DMS79 treated with DMSO at 0.1 percent for 48 hours (cell line): ENCODE measurements around the gene ARSG.

Source experiments
- DNase-seq: peaks from one replicate; lab custom pipeline; 2025; lab: John Stamatoyannopoulos, UW

Gene ARSG

DNA sequence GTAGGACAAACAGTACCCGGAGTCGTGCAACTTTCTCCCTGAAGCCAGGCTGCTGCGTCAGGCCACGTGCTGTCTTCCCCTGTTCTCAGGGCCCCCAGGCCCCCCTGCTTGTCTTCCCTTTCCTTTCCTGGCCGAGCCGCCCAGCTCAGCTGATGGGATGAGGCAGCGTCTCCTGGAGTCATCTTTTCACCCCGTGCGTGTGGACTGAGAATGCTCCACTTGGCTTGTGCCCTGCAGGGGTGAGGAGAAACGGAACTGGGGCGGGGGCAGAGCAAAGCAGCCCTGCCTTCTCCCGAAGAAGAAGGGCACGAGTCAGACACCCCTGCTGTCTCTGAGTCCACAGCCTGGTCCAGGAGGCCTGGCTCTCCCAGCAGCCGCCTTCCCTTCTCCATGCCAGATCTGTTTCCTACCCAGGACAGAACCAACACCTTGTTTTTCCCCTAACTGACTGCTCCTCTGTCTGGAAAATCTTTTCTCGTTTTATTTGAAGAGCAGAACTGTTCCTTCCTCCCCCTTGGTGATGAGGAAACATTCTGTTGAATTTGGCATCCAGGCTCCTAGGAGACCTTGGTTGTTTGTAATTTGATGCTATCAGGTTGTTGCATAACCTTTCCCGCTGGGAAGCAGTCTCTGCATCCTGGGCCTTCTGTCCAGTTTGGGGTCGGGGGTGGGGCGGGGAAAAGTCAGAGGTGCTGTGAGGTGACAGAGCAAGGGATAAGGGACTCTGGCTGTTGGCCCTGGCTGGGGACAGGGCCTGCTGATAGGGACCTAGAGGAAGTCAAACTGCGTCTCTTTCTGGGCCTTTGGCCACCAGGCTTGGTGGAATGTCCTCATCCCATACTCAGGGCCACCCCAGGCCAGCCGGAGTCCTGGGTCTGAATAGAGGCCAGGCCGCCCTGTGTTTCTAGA is 87.2 kb downstream of the ARSG start:
- DNase-seq = no peak

GRCh38 chr17:68379177-68379510 is 87.8 kb downstream of the ARSG start:
- no peak for DNase-seq

DNA sequence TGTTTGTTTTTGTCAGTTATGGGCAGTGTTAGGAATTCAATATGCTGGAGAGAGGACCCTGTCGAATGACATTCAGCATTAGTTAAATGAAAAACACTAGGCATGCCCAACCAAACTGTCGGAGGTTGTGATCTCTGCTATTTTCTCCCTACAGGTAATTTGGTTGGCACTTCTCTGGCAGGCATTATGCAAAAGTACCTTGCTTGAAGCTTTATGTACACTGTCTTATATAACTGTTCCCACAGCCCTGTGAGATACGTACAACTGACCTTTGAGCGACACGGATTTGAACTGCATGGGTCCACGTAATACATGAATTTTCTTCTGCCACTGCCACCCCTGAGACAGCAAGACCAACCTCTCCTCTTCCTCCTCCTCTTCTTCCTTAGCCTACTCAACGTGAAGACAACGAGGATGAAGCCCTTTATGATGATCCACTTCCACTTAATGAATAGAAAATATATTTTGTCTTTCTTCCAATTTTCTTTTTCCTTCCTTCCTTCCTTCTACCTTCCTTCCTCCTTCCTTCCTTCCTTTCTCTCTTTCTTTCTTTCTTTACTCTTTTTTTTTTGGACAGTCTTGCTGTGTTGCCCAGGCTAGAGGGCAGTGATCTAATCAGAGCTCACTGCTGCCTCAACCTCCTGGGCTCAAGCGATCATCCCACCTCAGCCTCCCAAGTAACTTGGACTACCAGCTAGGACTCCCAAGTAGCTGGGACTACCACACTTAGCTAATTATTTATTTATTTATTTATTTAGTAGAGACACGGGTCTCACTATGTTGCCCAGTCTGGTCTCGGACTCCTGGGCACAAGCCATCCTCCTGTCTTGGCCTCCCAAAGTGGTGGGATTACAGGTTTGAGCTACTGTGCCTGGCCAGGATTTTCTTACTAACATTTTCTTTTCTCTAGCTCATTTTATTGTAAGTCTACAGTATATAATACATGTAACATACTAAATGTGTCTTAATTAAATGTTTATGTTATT is 88.7 kb downstream of the ARSG start:
- no peak for DNase-seq

DNA sequence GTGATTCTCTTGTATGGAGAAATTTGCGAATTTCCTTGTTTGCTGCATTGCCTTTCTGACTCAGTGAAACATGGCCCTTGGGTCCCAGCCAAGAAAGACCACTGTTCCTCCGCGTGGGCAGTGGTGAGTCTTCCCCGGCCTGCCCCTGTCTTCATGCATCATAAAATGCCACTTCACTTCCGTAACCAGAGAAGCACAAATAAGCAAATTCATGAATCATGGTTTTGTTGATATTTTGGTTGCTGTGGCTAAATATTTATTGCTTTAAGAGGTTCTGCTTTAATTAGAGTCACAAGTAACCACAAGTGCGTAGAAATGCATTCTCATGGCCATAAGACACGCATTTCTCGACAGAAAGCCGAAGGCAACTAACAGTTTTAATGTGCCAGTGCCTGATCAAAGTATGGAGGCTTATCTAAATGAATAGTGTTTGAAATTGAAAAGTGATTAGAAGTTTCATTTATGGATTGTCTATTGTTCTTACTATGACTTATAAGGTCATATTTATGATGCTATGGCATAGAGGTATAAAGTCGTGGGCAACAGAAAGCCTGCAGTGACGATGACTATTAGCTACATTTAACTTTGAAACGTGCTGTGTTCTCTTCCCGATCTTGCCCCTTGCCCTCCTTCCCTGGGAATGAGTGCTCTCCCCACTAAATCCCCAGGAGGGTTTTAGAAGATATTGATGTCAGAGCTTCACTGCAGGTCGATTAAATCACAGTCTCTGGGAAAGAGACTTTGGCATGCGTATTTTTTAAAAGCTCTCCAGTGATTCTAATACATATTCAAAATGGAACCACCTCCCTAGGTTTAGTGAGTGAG is 90.0 kb downstream of the ARSG start:
- peak; percentile 43 for DNase-seq

DNA sequence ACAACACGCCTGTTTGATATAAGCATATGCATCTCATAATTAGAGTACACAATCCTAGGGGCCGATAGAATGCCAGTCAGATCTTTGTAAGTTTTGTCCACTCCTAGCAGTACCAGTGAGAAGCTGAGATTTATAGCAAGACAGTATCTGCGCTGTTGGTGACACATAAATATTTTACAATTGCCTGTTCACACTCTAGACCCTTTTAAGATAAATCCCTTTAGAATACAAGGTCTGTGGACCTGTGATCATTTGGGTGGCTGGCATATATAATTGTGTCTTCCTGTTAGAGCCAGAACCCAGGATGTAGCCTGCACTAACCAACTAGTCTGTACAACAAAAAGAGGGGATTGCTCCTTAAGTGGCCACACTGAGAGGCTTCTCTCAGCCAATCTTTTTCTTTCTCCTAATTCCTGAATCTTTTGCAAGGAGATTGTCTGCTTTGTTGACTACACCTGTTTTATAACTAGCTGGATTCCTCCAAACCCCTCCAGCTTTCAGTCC is 91.3 kb downstream of the ARSG start:
- no peak for DNase-seq

DNA sequence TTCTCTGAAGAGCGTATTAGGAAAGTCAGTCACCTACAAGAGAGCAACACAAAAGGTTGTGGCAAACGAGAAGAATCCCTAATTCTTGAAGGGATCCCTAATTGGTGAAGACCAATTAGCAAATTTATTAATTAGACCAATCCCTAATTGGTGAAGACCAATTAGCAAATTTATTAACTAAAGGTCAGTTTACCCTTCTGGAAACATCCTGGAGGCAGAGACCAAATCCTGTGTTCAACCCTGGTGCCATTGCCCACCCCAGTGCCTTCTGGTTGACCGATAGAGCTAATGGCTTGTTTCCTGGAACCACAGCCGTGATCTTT is 91.8 kb downstream of the ARSG start:
- no peak for DNase-seq

DNA sequence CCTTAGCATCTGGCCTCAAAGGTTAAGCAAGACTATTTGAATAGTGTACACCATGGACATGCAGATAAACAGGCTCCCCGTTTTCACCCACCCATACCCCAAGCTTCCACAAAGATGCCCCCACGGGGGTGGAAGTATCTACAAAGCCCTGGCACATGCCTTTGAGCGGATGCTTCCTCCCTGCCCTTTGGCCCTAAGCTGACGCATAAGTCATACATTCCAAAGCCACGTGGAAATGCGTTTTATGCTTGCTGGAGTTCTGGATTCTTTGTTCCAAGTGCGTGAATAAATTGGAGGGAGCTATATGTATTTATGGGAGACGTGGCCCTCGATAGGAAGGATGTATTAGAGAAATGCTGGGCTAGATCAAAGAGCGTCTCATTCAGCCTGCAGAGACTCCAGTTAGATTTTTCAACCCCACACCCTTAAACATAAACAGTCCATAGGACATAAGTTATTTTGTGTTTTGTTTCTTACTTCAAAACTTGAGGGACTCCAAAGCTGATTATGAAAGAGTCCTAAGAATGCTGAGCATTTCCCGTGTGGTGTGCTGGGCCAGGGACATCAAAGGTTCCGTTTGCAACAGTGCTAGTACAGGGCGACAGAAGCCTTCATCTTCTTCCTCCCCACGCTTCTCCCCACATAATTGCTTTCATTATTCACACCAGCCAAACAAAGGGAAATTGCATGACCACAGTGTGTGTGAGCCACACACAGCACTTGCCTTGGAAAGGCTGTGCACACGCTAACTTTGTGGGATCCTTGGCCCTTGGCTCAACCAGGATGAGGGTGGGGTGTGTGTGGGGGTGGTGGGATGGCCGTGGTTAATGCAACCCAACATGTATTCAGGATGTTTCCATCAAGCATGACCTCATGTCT is 92.4 kb downstream of the ARSG start:
- no peak for DNase-seq

DNA sequence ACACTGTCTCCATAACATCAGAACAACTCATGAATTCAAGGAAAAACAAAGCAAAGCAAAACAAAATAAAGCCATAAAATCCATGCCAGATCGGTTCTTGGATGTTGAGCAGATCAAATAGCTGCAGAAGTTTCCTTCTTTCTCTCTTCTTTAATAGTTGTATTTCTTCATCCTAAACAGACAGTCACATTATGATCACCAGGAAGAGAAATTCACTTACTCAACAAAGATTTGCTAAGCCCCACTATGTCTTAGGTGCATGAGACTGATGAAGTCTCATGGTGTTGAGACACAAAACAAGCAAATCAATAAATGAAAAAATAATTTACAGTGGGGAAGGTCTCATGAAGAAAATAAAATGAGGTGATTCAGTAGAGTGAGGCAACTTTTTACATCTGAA is 93.2 kb downstream of the ARSG start:
- DNase-seq = no peak

DNA sequence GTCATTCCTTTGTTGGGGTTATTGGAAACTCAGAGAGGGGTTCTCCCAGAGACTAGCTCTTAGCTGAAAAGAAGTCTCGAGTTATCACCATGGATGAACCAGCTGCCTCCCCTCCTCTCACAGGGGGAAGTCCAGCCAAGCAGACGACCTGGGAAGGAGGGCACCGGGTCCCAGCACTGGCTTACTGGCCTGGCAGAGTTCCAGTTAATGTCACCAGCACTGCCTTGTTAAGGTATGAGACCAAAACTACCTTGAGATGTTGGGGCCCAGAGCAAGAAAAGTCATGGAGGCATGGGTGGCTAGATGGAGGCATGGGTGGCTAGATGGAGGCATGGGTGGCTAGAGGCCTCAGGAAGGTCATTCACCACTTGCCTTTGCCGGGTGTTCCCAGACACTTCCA is 93.6 kb downstream of the ARSG start:
- DNase-seq = no peak

DNA sequence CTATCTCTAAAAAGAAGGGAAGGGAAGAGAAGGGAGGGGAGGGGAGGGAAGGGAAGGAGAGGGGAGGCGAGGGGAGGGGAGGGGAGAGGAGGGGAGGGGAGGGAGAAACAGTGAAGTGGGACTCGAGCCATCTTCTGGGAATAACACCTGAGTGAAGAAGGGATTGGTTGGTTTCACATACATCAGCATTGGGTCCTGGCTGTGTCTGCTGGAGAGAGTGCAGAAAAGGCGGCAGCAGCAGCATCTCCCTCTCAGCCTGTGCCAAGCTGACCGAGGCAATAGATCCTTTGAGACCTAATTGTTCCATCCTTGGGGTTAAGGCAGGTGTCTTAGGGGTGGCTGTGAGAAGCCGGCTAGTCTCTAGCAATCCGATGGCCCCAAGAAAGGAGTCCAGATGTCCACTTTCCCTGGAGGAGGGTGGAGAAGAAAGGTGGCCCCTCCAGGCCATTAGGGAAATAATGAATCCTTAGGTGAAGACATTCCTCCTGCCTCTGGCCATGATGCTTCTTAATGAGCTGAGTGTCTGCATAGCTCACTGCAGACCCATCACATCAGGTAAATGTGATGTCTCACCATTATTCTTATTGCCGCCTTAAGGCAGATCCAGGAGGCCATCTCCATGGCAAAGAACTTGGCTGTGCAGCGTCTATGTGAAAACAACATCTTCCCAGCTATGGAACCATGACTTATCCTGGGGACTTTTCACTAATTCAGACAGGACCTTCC is 94.4 kb downstream of the ARSG start:
- DNase-seq = no peak

DNA sequence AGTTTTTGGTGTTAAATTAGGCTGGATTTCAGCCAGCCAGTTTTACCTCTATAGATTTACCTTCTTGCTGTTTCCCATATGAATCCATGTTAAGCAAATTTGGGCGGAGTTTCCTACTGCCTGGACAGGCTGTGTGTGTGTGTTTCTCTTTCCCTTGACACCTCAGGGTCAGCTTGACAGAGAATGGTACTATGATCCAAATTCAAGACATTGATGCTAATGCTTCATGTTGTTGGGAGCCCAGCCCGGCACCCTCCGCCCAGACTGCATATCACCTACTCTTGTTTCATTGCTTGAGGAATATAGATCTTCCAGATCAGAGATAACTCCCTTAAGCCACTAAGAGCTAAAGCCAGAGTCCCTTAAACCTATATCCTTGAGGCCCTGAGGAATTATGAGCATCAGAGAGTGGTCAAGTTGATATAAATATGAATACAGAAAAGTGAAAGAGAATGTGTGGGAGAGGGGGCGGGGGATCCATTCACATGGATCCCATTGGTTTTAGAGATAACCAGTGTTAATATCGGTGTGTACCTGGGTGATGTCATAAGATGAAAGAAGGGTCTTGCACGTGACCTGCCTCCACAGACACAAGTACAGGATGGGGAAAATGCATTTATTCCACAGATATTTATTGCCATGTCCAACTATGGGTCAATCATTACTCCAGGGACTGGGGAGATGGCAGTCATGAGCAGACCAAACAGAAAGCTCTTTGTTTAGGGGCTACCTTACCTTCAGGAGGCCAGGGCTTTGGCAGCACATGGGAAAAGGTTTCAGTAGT is 96.3 kb downstream of the ARSG start:
- no peak for DNase-seq

- DNase-seq = no peak
These were observed 97.7 kb downstream of the ARSG start for GRCh38 chr17:68389041-68389440.

DNA sequence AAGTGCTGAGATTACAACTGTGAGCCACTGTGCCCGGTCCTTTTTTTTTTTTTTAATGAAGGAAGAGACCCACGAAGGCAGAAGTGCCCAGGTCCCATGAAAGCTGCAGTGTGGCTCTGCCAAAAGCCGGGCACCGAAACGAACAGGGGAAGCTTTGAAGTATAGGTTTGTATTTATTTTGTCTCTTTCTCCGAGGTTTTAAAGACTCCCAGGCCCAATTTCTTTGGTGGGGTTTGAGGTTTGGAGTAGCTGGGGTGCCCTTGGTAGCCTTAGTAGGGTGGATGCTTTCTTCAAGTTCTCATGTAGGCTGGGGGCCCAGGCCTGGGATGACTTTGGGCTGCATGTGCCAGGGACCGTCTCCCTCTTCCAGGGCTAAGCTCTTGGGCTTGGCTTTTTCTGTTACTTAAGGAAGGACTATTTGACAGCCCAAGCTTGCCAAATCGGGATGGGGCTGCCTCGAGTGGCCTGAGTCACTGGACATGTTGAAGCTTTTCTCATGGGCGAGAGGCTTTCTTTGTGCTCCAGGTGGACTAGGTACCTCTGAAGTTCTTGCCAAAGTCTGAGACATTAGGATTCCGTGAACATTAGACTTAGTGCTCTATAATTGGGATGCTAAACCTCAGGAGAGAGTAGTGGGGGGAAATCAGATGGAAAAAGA is 99.7 kb downstream of the ARSG start:
- DNase-seq = no peak

DNA sequence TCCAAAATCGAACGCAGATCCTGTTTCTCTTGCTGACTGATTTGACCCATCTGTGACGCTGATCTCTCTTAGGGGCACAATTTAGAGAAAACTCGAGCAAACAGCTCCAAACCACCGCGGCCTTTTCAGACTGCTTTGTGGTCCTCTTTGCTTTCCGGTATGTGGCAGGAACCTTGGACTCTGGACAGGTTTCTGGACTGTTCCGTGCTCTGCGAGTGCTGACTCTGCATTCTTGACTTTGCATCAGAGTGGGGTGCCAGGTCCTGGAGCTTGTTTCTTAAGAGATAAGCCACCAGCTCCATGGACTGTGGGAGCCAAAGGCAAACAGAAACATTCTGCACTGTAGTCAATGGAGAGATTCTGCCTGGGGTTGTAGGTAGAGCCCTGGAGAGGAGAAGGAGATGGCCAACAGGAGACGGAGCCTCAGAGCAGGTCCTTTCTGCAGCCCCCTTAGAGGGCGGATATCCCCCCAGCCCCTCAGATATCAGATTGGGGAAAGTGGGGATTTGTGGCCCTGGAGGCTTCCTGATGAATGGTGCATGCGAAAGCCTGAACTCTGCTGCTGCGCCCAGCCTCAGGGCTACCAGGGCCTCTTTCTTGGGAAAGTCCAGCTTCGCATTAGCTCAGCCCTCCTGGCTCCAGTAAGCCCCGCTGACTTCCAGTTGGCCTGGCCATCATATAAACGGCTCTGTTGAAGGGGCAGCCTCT is 100.4 kb downstream of the ARSG start:
- DNase-seq = peak; percentile 20

DNA sequence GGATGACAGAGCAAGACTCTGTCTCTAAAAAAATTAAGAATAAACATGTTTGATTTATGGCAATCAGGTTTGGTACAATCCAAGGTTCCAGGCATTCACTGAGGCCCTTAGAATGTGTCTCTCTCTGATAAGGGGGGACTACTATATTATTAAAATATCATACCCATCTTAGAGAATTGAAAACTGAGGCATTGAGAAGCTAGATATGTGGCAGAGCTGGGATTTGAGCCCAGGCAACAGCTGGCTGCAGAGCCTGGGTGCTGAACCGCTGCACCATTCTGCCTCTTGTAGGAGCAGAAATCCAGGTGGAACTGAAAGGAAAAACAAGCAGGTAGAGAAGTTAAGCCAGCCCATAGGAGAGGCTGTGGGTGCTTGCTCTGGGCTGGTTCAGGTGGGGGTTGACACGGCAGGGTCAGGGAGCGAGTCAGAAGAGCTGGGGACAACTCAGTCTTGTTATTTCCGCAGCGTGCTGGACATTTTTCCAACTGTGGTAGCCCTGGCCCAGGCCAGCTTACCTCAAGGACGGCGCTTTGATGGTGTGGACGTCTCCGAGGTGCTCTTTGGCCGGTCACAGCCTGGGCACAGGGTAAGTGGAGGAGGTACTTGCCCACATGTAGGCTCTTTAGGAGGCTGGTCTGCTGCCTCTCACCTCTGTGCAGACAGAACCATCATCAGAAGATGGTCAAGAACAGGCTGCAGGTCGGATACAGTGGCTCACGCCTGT is 103.5 kb downstream of the ARSG start:
- no peak for DNase-seq

DNA sequence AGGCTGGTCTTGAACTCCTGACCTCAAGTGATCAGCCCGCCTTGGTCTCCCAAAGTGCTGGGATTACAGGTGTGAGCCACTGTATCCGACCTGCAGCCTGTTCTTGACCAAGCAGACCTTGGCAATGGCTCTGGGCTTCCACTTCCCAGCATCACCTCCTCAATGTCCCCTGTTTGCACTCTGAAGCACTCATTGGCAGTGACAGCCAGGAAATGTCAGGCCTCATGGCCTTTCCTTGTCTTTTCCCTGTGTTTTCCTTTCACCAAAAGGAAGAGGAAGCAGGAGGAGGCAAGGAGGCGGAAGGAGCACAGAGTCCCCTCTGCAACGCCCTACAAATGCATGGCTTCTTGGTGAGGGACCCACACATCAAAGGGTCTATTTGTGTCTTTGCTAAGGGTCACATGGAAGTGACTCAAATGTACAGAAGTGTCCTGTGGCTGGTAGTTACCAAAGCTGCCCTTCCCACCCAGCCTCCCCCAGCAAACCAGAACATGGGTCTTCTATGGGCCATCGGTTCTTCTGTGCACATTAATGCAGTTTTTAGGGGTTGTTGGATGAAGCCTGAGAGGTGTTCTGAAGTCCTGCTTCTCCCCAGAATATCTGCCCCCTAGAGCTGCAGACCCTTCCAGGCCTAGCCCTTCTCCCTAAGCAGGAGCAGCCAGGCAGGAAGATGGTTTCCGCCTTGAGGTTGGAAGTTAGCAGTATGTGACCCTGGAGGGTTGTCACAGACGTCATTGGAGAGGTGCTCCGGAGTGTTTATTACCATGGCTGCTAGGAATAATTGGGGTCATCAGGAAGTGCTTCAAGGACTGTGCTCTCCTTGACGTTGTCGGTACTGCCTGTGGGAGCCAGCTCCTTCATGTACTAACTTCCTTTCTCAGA is 105.2 kb downstream of the ARSG start:
- DNase-seq = peak; percentile 10

- DNase-seq = no peak
These were observed 105.8 kb downstream of the ARSG start for GRCh38 chr17:68397108-68397536.
